Measurements from ENCODE around the gene ITPK1. TPM values are rescaled to one million over a fixed set of nuclear protein-coding genes. Genes with fewer than 3 reads are reported as not detected.

The ITPK1 gene
- total RNA-seq, 4 donors from 2014 or later: 108 to 221 (median 138) TPM

GRCh38 chr14:92924247-92924646, 191.5 kb downstream of the ITPK1 start:
- TF ChIP-seq POLR2A (IDR thresholded peaks at IDR 0.05; ENCODE audit: low read depth): no peak
- no peak for TF ChIP-seq EP300 (IDR thresholded peaks at IDR 0.05)
- TF ChIP-seq POLR2AphosphoS5 (IDR thresholded peaks at IDR 0.05): no peak
- no peak for TF ChIP-seq CTCF (IDR thresholded peaks at IDR 0.05)
- Histone ChIP-seq H3K36me3 (no peaks in the 10 kb centered on the region), H3K9me3 (no peaks in the 10 kb centered on the region), H3K4me3 (no peak overlapping the region), H3K27me3 (peaks cover 0 to 47% (median 8%) of the 10 kb centered on the region in 4 donors), H3K4me1 (peaks cover 0 to 11% (median 9%) of the 10 kb centered on the region in 4 donors), H3K27ac (replicated peaks in 1 of 4) (no peak overlapping the region)
- intact Hi-C loops (cut with DNase I): no loop called here
- 64% methylated on average over 3 of the region's 5 CpGs for WGBS
- no peak for DNase-seq (ENCODE audit: extremely low spot score)

- no peaks in the 10 kb centered on the region for H3K9me3 ChIP-seq
- no peak for DNase-seq (ENCODE audit: extremely low spot score)
- peaks cover 0 to 11% (median 9%) of the 10 kb centered on the region in 4 donors for H3K4me1 ChIP-seq
- H3K27me3 ChIP-seq: peaks cover 0 to 53% (median 8%) of the 10 kb centered on the region in 4 donors
- no peak overlapping the region for H3K4me3 ChIP-seq
- H3K27ac ChIP-seq (replicated peaks in 1 of 4): no peak overlapping the region
- WGBS: 41% methylated on average over 8 of the region's 8 CpGs
- intact Hi-C loops (cut with DNase I): no loop called here
- TF ChIP-seq POLR2AphosphoS5 (IDR thresholded peaks at IDR 0.05) (no peak), POLR2A (IDR thresholded peaks at IDR 0.05; ENCODE audit: low read depth) (no peak), EP300 (IDR thresholded peaks at IDR 0.05) (no peak), CTCF (IDR thresholded peaks at IDR 0.05) (no peak)
- H3K36me3 ChIP-seq: no peaks in the 10 kb centered on the region
Measured at GRCh38 chr14:92923744-92924103, 192.0 kb downstream of the ITPK1 start.

DNA sequence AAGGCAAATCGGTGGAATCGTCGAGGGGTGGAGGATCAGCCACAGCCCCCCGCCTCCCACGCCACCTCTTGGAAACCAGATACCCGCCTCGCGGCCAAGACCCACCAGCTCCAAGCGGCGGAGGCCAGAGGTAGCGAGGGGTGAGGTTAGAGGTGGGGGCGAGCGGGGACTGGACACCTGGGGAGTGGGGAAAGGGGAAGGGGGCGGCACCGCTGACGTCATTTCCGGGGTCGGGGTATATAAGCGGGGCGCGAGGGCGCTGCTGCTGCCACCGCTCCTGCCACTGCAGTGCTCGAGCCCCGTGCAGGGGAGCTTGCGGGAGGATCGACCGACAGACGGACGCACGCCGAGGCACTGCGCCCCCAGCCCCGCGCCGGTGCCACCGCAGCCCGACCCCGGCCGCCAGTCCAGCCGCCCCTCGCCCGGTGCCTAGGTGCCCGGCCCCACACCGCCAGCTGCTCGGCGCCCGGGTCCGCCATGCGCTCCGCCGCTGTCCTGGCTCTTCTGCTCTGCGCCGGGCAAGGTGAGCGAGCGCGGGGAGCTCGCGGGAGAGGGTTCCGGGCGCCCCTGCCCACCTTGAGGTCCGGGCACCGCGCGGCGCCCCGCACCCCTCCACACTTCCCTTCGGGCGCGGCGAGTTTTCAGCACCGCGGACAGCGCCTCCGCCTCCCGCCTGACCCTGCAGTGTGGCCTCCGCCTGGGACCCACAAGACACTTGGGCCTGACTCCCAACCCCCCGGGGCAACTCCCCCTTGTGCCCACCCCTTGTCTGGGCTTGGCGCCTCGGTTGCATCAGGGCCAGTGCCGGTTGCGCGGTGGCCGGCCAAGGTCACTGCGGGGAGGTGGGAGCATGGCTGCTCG, 192.6 kb downstream of the ITPK1 start, which contains the start of gene CHGA:
TSS of gene CHGA (plus strand) at position 268 of the 861 bp plus-strand sequence. CDS start at position 478, 210 bp downstream.
- peaks cover 0 to 11% (median 9%) of the 10 kb centered on the region in 4 donors for H3K4me1 ChIP-seq
- no peak within 1 kb of the TSS for H3K27ac ChIP-seq (replicated peaks in 1 of 4)
- no peaks in the 10 kb centered on the region for H3K36me3 ChIP-seq
- H3K9me3 ChIP-seq: no peaks in the 10 kb centered on the region
- intact Hi-C loops (cut with DNase I): no loop called here
- no peak for DNase-seq (ENCODE audit: extremely low spot score)
- 5% methylated on average over 50 of the region's 86 CpGs for WGBS
- TF ChIP-seq POLR2AphosphoS5 (IDR thresholded peaks at IDR 0.05) (no peak), EP300 (IDR thresholded peaks at IDR 0.05) (no peak), POLR2A (IDR thresholded peaks at IDR 0.05; ENCODE audit: low read depth) (no peak), CTCF (IDR thresholded peaks at IDR 0.05) (no peak)
- peaks cover 0 to 59% (median 8%) of the 10 kb centered on the region in 4 donors for H3K27me3 ChIP-seq
- no peak within 1 kb of the TSS for H3K4me3 ChIP-seq

DNA sequence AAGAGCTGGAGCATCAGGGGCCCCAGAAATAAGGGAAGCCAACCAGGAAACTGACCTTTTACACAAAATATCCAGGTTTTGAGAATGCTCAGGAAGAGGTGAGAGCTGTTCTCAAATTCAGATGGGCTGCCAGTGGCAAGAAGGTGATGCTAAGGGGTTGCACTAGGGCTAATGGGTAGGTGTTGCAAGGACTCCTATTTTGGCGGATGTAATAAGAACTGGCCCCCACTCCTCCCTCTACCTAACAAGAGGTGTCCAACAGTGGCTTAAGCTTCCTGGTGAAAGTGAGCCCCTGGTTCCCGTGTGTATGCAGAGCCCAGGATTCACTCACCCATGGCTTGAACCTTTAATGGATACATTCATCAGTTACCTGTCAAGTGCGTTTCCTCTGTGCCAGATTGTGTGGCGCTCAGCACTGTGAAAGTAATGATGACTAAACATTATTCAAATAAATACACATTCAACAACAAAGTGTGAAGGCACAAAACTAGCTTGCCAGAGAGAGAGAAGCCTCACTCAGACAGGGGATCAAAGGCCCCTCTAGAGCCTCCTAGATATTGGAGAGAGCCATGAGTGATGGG, 193.5 kb downstream of the ITPK1 start:
- H3K27me3 ChIP-seq: peaks cover 0 to 66% (median 8%) of the 10 kb centered on the region in 4 donors
- H3K36me3 ChIP-seq: no peaks in the 10 kb centered on the region
- no peak overlapping the region for H3K4me3 ChIP-seq
- no peaks in the 10 kb centered on the region for H3K9me3 ChIP-seq
- 51% methylated on average over 4 of the region's 4 CpGs for WGBS
- peaks cover 0 to 11% (median 9%) of the 10 kb centered on the region in 4 donors for H3K4me1 ChIP-seq
- intact Hi-C loops (cut with DNase I): no loop called here
- no peak overlapping the region for H3K27ac ChIP-seq (replicated peaks in 1 of 4)
- no peak for DNase-seq (ENCODE audit: extremely low spot score)
- TF ChIP-seq CTCF (IDR thresholded peaks at IDR 0.05): no peak
- TF ChIP-seq EP300 (IDR thresholded peaks at IDR 0.05): no peak
- TF ChIP-seq POLR2A (IDR thresholded peaks at IDR 0.05; ENCODE audit: low read depth): no peak
- no peak for TF ChIP-seq POLR2AphosphoS5 (IDR thresholded peaks at IDR 0.05)

Data from esophagus muscularis mucosa (tissue), 4 donors.